ENCODE measurements around the gene PSME2. TPM values are rescaled to one million over a fixed set of nuclear protein-coding genes. Genes with fewer than 3 reads are reported as not detected.
A peak's percentile ranks its signal among the peaks of the same experiment; 100 is the strongest.

PSME2 gene
- total RNA-seq, 1 donor from 2014 or later, result 285 TPM

GRCh38 chr14:24177891-24178290, 31.5 kb upstream of the PSME2 start:
- ChIA-PET CTCF (no interaction called here), POLR2A (interaction anchor here (1.7 kb wide), 1 partner anchor 17 kb away, joined by 6 read pairs; the partner anchor contains the start of gene IRF9)
- TF ChIP-seq CTCF (IDR thresholded peaks at IDR 0.05), result no peak
- Mint-ChIP-seq H3K9me3 (no peaks in the 10 kb centered on the region), H3K36me3 (ENCODE audit: low read depth) (peaks cover 61% of the 10 kb centered on the region), H3K27me3 (no peaks in the 10 kb centered on the region), H3K4me1 (peaks cover 10% of the 10 kb centered on the region), H3K4me3 (no peak overlapping the region), H3K27ac (no peak overlapping the region)
- ATAC-seq (ENCODE audit: low read depth) (no peak), DNase-seq (no peak)
- intact Hi-C loops (cut with micrococcal nuclease), result no loop called here

GRCh38 chr14:24177041-24177825, 30.8 kb upstream of the PSME2 start:
- DNase-seq, result no peak
- Mint-ChIP-seq H3K36me3 (ENCODE audit: low read depth) (peaks cover 55% of the 10 kb centered on the region), H3K9me3 (no peaks in the 10 kb centered on the region), H3K4me3 (no peak overlapping the region), H3K27me3 (no peaks in the 10 kb centered on the region), H3K27ac (no peak overlapping the region), H3K4me1 (peaks cover 15% of the 10 kb centered on the region)
- intact Hi-C loops (cut with micrococcal nuclease), result no loop called here
- ChIA-PET POLR2A (interaction anchor here (1.7 kb wide), 1 partner anchor 16 kb away, joined by 6 read pairs; the partner anchor contains the start of gene IRF9), CTCF (no interaction called here)
- no peak for ATAC-seq (ENCODE audit: low read depth)
- TF ChIP-seq CTCF (IDR thresholded peaks at IDR 0.05), result no peak

GRCh38 chr14:24176599-24176998, 30.2 kb upstream of the PSME2 start:
- TF ChIP-seq CTCF (IDR thresholded peaks at IDR 0.05), result no peak
- no peak for DNase-seq
- Mint-ChIP-seq H3K4me3 (no peak overlapping the region), H3K4me1 (peaks cover 20% of the 10 kb centered on the region), H3K9me3 (no peaks in the 10 kb centered on the region), H3K27ac (no peak overlapping the region), H3K36me3 (ENCODE audit: low read depth) (peaks cover 49% of the 10 kb centered on the region), H3K27me3 (no peaks in the 10 kb centered on the region)
- CTCF ChIA-PET, result no interaction called here
- intact Hi-C loops (cut with micrococcal nuclease), result no loop called here
- no peak for ATAC-seq (ENCODE audit: low read depth)
- POLR2A ChIA-PET, result interaction anchor here (1.7 kb wide), 1 partner anchor 15 kb away, joined by 6 read pairs; the partner anchor contains the start of gene IRF9

GRCh38 chr14:24172871-24173281, 26.5 kb upstream of the PSME2 start:
- Mint-ChIP-seq H3K4me3 (peak overlapping the region; percentile 60), H3K9me3 (no peaks in the 10 kb centered on the region), H3K36me3 (ENCODE audit: low read depth) (peaks cover 32% of the 10 kb centered on the region), H3K27me3 (no peaks in the 10 kb centered on the region), H3K27ac (no peak overlapping the region), H3K4me1 (peaks cover 25% of the 10 kb centered on the region)
- DNase-seq (no peak), ATAC-seq (ENCODE audit: low read depth) (no peak)
- ChIA-PET CTCF (no interaction called here), POLR2A (interaction anchor here (0.9 to 2.4 kb wide), 4 partner anchors 12 to 30 kb away, joined by 3 to 5 read pairs (median 4); partner anchors contain the start of genes IPO4, IRF9 and PSME2)
- no peak for TF ChIP-seq CTCF (IDR thresholded peaks at IDR 0.05)
- intact Hi-C loops (cut with micrococcal nuclease), result loop anchor here (1.0 kb wide), 1 partner anchor 15 kb away; the partner anchor contains the start of gene IPO4

- CTCF ChIA-PET, result interaction anchor here (1.6 kb wide), 1 partner anchor 11 kb away, joined by 5 read pairs; the partner anchor contains the start of gene IRF9
These were observed 26.0 kb upstream of the PSME2 start for GRCh38 chr14:24172261-24172860.

More at GRCh38 chr14:24172261-24172860, 26.0 kb upstream of the PSME2 start:
- peaks cover 25% of the 10 kb centered on the region for H3K4me1 Mint-ChIP-seq
- peak overlapping the region; percentile 18 for H3K27ac Mint-ChIP-seq
- H3K9me3 Mint-ChIP-seq, result no peaks in the 10 kb centered on the region
- ATAC-seq (ENCODE audit: low read depth), result no peak
- peak overlapping the region; percentile 90 for H3K4me3 Mint-ChIP-seq
- no peaks in the 10 kb centered on the region for H3K27me3 Mint-ChIP-seq
- POLR2A ChIA-PET, result interaction anchor here (0.6 to 4.2 kb wide), 11 partner anchors 11 to 70 kb away, joined by 3 to 43 read pairs (median 5); partner anchors contain the start of genes EMC9, GMPR2, IPO4 and IRF9
- H3K36me3 Mint-ChIP-seq (ENCODE audit: low read depth), result peaks cover 31% of the 10 kb centered on the region
- no peak for DNase-seq
- intact Hi-C loops (cut with micrococcal nuclease), result loop anchor here (1.0 kb wide), 1 partner anchor 16 kb away; the partner anchor contains the start of gene IPO4
- TF ChIP-seq CTCF (IDR thresholded peaks at IDR 0.05), result no peak
